K562 (cell line): ENCODE data around the gene FOSL1. TPM values are rescaled to one million over a fixed set of nuclear protein-coding genes. Genes with fewer than 3 reads are reported as not detected.

ENCODE experiments used
- ATAC-seq: fragments of 200-7000 bp; cut with Tn5 transposase; 3 replicates; pipeline ENCODE4 v1.9.1; 2020; ENCODE audit warnings: moderate library complexity
- BruUV-seq: library from RNA; stranded (reverse); fragments of 400-500 nt; replicated peaks from 2 replicates; lab custom pipeline; 2021; lab: Mats Ljungman, UMichigan
- CTCF ChIA-PET: fragments of 300-600 bp; formaldehyde crosslinking; extraction: SDS; loops from one replicate; lab custom pipeline; 2021; ENCODE audit warnings: low intra/inter-chr PET ratio; lab: Yijun Ruan, JAX
- POLR2A ChIA-PET: fragments of 300-600, 350-650 bp; sonication (Branson Sonifier 250); formaldehyde crosslinking; extraction: SDS; loops from one replicate; lab custom pipeline; 2021; ENCODE audit warnings: antibody characterized with exemption, inconsistent platforms; lab: Yijun Ruan, JAX
- DNase-seq, 4 experiments: peaks; one replicate each; pipeline versions ENCODE4 v3.0.0 to v3.0.0-alpha.2; 2011 to 2018; ENCODE audit warnings: low spot score in 3 of 4, mixed read lengths in 3 of 4; ENCODE audit errors: extremely low read depth in 1 of 4
- FAIRE-seq: peaks from 2 replicates; lab custom pipeline; 2011; peaks lifted over from hg19 to GRCh38; lab: Jason Lieb, UNC
- H2AFZ ChIP-seq: 2 replicates; pipeline ENCODE4 v1.6.0; 2011; ENCODE audit warnings: low read depth, low read length, control low read depth, inconsistent platforms
- H3K27ac ChIP-seq: fragments of 200-600 bp; 3 replicates; pipeline ENCODE4 v1.8.0; 2011; ENCODE audit warnings: low read depth, mild to moderate bottlenecking, control low read depth, inconsistent platforms, low read length, moderate library complexity, mixed read lengths; ENCODE audit errors: extremely low read depth
- H3K27me3 ChIP-seq, 2 experiments: fragments of 300-600 bp in 1 of 2; 2 replicates in 1 of 2; 3 replicates in 1 of 2; pipeline versions ENCODE4 v1.6.0 to v1.8.0; 2011; ENCODE audit warnings: inconsistent platforms in 2 of 2, low read length in 2 of 2, mild to moderate bottlenecking in 1 of 2, mixed read lengths in 1 of 2, moderate library complexity in 1 of 2; ENCODE audit not compliant: control insufficient read depth in 2 of 2, insufficient read depth in 2 of 2
- H3K36me3 ChIP-seq: fragments of 300-600 bp; 3 replicates; pipeline ENCODE4 v1.8.0; 2011; ENCODE audit warnings: mild to moderate bottlenecking, low read length, inconsistent platforms; ENCODE audit not compliant: control insufficient read depth, insufficient read depth
- H3K4me1 ChIP-seq, 2 experiments: fragments of 200-600 bp in 1 of 2; replicated peaks in 1 of 2; 2 replicates in 1 of 2; 3 replicates in 1 of 2; pipeline versions ENCODE4 v1.5.1 to v1.8.0; 2011; ENCODE audit warnings: inconsistent platforms in 2 of 2, low read length in 2 of 2, mild to moderate bottlenecking in 1 of 2, mixed read lengths in 1 of 2, moderate library complexity in 1 of 2; ENCODE audit not compliant: control insufficient read depth in 2 of 2, insufficient read depth in 2 of 2
- H3K4me2 ChIP-seq: 2 replicates; pipeline ENCODE4 v1.6.1; 2011; ENCODE audit warnings: low read length, control low read depth, inconsistent platforms, mixed read lengths; ENCODE audit not compliant: insufficient read depth
- H3K4me3 ChIP-seq: fragments of 200-600 bp; sonication (generic), shearing (Covaris generic); 2 replicates; pipeline ENCODE4 v1.5.1; 2016; ENCODE audit warnings: control low read depth, inconsistent platforms
- H3K79me2 ChIP-seq: fragments of 200-600 bp; 3 replicates; pipeline ENCODE4 v1.8.0; 2011; ENCODE audit warnings: low read length, inconsistent platforms; ENCODE audit not compliant: control insufficient read depth, insufficient read depth
- H3K9ac ChIP-seq, 2 experiments: 2 replicates each; pipeline versions ENCODE4 v1.6.0 to v1.6.1; 2011; ENCODE audit warnings: low read depth in 2 of 2, low read length in 2 of 2, control low read depth in 1 of 2, inconsistent platforms in 1 of 2, mild to moderate bottlenecking in 1 of 2, mixed read lengths in 1 of 2; ENCODE audit not compliant: insufficient read depth in 1 of 2
- H3K9me1 ChIP-seq: one replicate; pipeline ENCODE4 v1.6.0; 2011; ENCODE audit warnings: inconsistent platforms, mild to moderate bottlenecking, low read length, moderate library complexity; ENCODE audit not compliant: control insufficient read depth, insufficient read depth
- H3K9me3 ChIP-seq: replicated peaks from 2 replicates; pipeline ENCODE4 v1.5.1; 2011; ENCODE audit warnings: low read depth, low read length, inconsistent platforms; ENCODE audit not compliant: control insufficient read depth, insufficient read depth
- H4K20me1 ChIP-seq: replicated peaks from 2 replicates; pipeline ENCODE4 v1.6.1; 2011; ENCODE audit warnings: low read length, inconsistent platforms, mixed read lengths; ENCODE audit not compliant: control insufficient read depth, insufficient read depth
- FOXM1 ChIP-seq, 2 experiments: fragments of 450-650 bp in 1 of 2; sonication (generic) in 1 of 2; formaldehyde crosslinking in 1 of 2; IDR thresholded peaks; 2 replicates each; pipeline versions ENCODE4 v1.6.1 to v1.9.0; 2017 to 2022; ENCODE audit warnings: low read depth in 2 of 2, mild to moderate bottlenecking in 2 of 2, missing genetic modification reagents in 1 of 2, moderate library complexity in 1 of 2
- FOXP4 ChIP-seq: sonication (generic); formaldehyde crosslinking; IDR thresholded peaks from 2 replicates; pipeline ENCODE4 v1.8.0; 2022; ENCODE audit warnings: mild to moderate bottlenecking, missing genetic modification reagents, borderline replicate concordance
- MAZ ChIP-seq, 2 experiments: fragments of 450-650 bp in 1 of 2; sonication (generic) in 1 of 2; formaldehyde crosslinking; IDR thresholded peaks in 1 of 2; conservative IDR thresholded peaks in 1 of 2; 2 replicates each; pipeline versions ENCODE4 v1.4.0 to v1.5.0; 2020; ENCODE audit warnings: mild to moderate bottlenecking in 1 of 2, missing genetic modification reagents in 1 of 2
- RERE ChIP-seq: sonication (generic); formaldehyde crosslinking; IDR thresholded peaks from 2 replicates; pipeline ENCODE4 v1.8.0; 2023; ENCODE audit warnings: missing genetic modification reagents, mild to moderate bottlenecking, borderline replicate concordance
- ZKSCAN1 ChIP-seq: fragments of 150-350 bp; IDR thresholded peaks from 2 replicates; pipeline ENCODE4 v1.6.1; 2016; ENCODE audit warnings: low read depth, low read length
- ZNF354B ChIP-seq: fragments of 250-450 bp; sonication (Bioruptor Pico); IDR thresholded peaks from 2 replicates; pipeline ENCODE4 v1.4.0; 2020
- WGBS: fragments of 100-300 bp; shearing (Covaris generic); methylation state at CpG from one replicate; pipeline ENCODE4 v1.1.6; 2016; ENCODE audit warnings: low coverage, mixed read lengths; ENCODE audit not compliant: insufficient coverage; ENCODE audit errors: missing lambda C conversion rate; 5-methylcytosine and 5-hydroxymethylcytosine counted together
- in situ Hi-C: fragments of 300-500 bp; cut with MboI; formaldehyde crosslinking; loops from 4 replicates; pipeline ENCODE4 v1.15.0; 2018; ENCODE audit warnings: inconsistent platforms, mixed read lengths
- intact Hi-C: fragments of 100-400 bp; cut with micrococcal nuclease; formaldehyde crosslinking; loops from 2 replicates; pipeline ENCODE4 v1.14.2; 2022
- polyA plus RNA-seq, 8 experiments: library from polyadenylated mRNA; depleted of rRNA in 4 of 8; stranded (reverse) in 5 of 8; unstranded in 3 of 8; fragments of >200 nt; fragmentation: Nextera tagmentation in 2 of 8; fragmentation: Illumina TruSeq in 1 of 8; extraction: Ambion mirVana in 2 of 8; extraction: Trizol in 1 of 8; gene quantifications; 2 replicates each; pipeline versions ENCODE4 v1.2.1 to v1.2.3, GENCODE V29; 2011 to 2014; ENCODE audit warnings: inconsistent platforms in 1 of 8, missing spikeins in 1 of 8
- total RNA-seq, 7 experiments: library from RNA; depleted of rRNA in 6 of 7; stranded (reverse); fragments of >200 nt in 6 of 7; fragmentation: Illumina TruSeq in 2 of 7; extraction: Trizol in 2 of 7; gene quantifications; 2 replicates each; pipeline versions ENCODE4 v1.2.1 to v1.2.3, GENCODE V29; 2011 to 2021; ENCODE audit warnings: low replicate concordance in 1 of 7

FOSL1 gene
- total and polyA plus RNA-seq, 9 of the 15 experiments (the other 6 are each of a cell fraction or from before 2014, with no cell fraction given) = 3.5 to 39.6 (median 10.0) TPM

- Histone ChIP-seq H3K79me2 (peaks cover 12% of the 10 kb centered on the region), H4K20me1 (peaks cover 3% of the 10 kb centered on the region; the same call in 1 of the 2 replicates), H3K9ac (no peak overlapping the region), H3K4me2 (no peak overlapping the region), H3K4me3 (no peak overlapping the region), H2AFZ (no peak overlapping the region), H3K9me3 (no peaks in the 10 kb centered on the region), H3K4me1 (peaks cover 8 to 38% of the 10 kb centered on the region in 2 experiments; a peak in 3 of 5 replicates), H3K27ac (no peak overlapping the region), H3K9me1 (no peaks in the 10 kb centered on the region), H3K36me3 (peaks cover 50% of the 10 kb centered on the region), H3K27me3 (no peaks in the 10 kb centered on the region)
- TF ChIP-seq MAZ (CRISPR knock-in tag; conservative IDR thresholded peaks at IDR 0.05 in 1 of 2, IDR thresholded peaks at IDR 0.05 in 1 of 2) (no peak), FOXM1 (IDR thresholded peaks at IDR 0.05; ENCODE audit: low read depth) (no peak), FOXM1 (CRISPR knock-in tag; IDR thresholded peaks at IDR 0.05; ENCODE audit: low read depth) (no peak), ZNF354B (CRISPR knock-in tag) (no peak), FOXP4 (no peak), ZKSCAN1 (no peak), RERE (CRISPR knock-in tag) (no peak)
- CTCF ChIA-PET = interaction anchor here (1.6 to 2.7 kb wide), 2 partner anchors 105 to 177 kb away, joined by 4 to 24 read pairs; no protein-coding TSS in a partner anchor
- POLR2A ChIA-PET = interaction anchor here (0.6 to 14.4 kb wide), 5 partner anchors 9 to 65 kb away, joined by 3 to 147 read pairs (median 13); partner anchors contain the start of genes CFL1 and MUS81
- DNase-seq (no peak), FAIRE-seq (no peak), ATAC-seq (no peak)
- intact Hi-C loops = no loop called here
- in situ Hi-C loops = loop anchor here (5.0 kb wide), 1 partner anchor 104 kb away; no protein-coding TSS in a partner anchor
- WGBS = 87% methylated on average over 12 of the region's 13 CpGs
- no TSS peak for BruUV-seq
These were observed 17.0 kb downstream of the FOSL1 start for GRCh38 chr11:65883058-65883761.
